Fibroblast of villous mesenchyme (primary cell): Measurements from ENCODE around the gene TMPRSS11B. TPM values are rescaled to one million over a fixed set of nuclear protein-coding genes. Genes with fewer than 3 reads are reported as not detected.
"Not testable (repeated sequence)": the region's sequence is repeated elsewhere in the genome, so short reads cannot be mapped to it uniquely, and the experiment has no call there.

ENCODE experiments used
- DNase-seq: peaks from one replicate; pipeline ENCODE4 v3.0.0-alpha.2; 2010; ENCODE audit warnings: low read depth
- H3K4me3 ChIP-seq: 2 replicates; pipeline ENCODE4 v1.5.1; 2011; ENCODE audit warnings: low read depth, mild to moderate bottlenecking, low read length
- CTCF ChIP-seq: IDR thresholded peaks from 2 replicates; pipeline ENCODE4 v1.5.1; 2012; ENCODE audit warnings: low read depth, mild to moderate bottlenecking, low read length; ENCODE audit not compliant: insufficient read depth
- total RNA-seq: library from RNA; depleted of rRNA; stranded (reverse); fragments of >200 nt; gene quantifications from 2 replicates; pipeline ENCODE4 v1.2.3, GENCODE V29; 2012

The TMPRSS11B gene
- total RNA-seq = not detected in 2 replicates

DNA sequence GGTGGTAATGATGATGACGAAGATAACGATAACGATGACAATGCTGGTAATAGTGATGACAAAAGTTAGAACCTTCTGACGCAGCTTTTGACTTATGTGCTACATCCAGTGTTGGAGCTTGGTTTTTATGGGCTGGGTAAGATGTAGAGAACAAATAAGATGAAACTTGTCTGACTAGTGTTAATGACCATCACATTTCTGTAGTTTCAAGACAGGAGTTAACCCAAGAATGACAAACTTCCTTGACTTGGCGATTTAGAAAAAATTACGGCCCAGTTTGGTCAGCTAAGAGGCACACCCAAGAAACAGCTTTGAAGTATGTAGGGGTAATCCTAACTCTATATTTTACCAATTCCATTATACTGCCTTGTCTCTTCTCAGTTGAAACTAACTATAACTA lies at the start of gene TMPRSS11B:
TMPRSS11B (minus strand) TSS at position 101 of the 400 bp plus-strand sequence. CDS start 136 bp downstream, outside the sequence.
- no peak within 1 kb of the TSS for H3K4me3 ChIP-seq
- TF ChIP-seq CTCF = no peak
- no peak for DNase-seq

DNA sequence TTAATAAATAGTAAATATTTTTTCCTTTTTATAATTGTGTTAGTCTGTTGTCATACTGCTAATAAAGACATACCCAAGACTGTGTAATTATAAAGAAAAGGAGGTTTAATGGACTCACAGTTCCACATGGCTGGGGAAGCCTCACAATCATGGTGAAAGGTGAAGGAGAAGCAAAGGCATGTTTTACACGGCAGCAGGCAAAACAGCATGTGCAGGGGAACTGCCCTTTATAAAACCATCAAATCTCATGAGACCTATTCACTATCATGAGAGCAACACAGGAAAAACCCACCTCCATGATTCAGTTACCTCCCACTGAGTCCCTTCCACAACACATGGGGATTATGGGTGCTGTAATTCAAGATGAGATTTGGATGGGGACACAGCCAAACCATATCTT lies 45.8 kb upstream of the TMPRSS11B start:
- H3K4me3 ChIP-seq = no peak overlapping the region
- no peak for DNase-seq
- TF ChIP-seq CTCF = no peak

- no peak for TF ChIP-seq CTCF
- no peak for DNase-seq
- no peak overlapping the region for H3K4me3 ChIP-seq
These were observed 42.9 kb upstream of the TMPRSS11B start for GRCh38 chr4:68288393-68288740.

DNA sequence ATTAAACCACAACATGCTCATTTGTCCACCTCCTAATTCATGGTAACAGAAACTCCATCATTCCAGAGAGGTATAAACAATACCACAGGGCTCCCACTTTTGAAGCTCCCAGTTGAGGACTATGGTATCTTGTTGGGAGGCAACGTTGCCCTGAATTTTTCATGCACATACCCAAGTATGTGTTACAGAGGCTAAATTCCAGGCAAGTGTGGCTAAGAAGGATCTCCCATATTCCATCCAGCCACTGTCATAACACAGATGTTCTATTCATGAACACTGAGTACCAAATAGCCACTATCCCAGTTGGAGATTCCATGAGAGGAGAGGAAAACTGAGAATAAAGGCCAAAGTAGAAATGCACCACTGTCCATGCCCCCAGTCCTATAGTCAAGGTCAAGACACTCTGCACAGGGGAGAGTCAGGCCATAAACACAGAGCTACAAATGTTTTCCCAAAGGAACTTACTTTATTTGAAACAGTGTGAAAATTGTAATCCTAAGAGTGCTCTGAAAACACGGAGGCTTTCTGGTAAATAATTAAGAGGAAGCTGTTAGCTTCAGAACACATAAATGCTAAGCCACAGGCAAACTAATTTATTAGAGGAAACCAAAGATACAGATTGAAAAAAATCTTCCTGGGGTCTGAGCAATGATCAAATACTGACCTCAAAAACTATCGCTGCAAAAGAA lies 42.4 kb upstream of the TMPRSS11B start:
- H3K4me3 ChIP-seq = no peak overlapping the region
- TF ChIP-seq CTCF = no peak
- no peak for DNase-seq

GRCh38 chr4:68283714-68284113 lies 38.2 kb upstream of the TMPRSS11B start:
- no peak for TF ChIP-seq CTCF
- DNase-seq = no peak
- H3K4me3 ChIP-seq = no peak overlapping the region

DNA sequence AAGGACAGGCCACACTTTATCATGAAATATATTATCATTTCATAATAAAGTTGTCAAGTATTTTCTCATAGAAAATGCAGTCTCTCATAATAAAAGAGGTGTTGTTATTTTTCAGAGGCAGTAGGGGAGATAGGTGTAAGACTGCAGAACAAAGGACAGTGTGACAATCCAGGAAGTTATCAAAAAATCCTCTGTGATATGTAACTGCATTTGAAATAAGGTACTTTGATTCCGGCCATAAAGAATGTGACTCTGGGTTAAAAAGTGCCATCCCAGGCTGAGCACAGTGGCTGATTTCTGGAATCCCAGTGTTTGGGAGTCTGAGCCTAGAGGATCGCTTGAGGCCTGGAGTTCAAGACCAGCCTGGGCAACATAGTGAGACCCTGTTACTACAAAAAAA lies 37.6 kb upstream of the TMPRSS11B start:
- H3K4me3 ChIP-seq = no peak overlapping the region
- TF ChIP-seq CTCF = no peak
- no peak for DNase-seq

- not testable (repeated sequence) for DNase-seq, H3K4me3 ChIP-seq
These were observed 36.6 kb upstream of the TMPRSS11B start for GRCh38 chr4:68281796-68282740.
